Measurements from ENCODE around the gene ABCA2. TPM values are rescaled to one million over a fixed set of nuclear protein-coding genes. Genes with fewer than 3 reads are reported as not detected.
A peak's percentile ranks its signal among the peaks of the same experiment; 100 is the strongest.

Gene ABCA2
- total RNA-seq, 2 donors from 2014 or later = 37.2 to 60.5 TPM

DNA sequence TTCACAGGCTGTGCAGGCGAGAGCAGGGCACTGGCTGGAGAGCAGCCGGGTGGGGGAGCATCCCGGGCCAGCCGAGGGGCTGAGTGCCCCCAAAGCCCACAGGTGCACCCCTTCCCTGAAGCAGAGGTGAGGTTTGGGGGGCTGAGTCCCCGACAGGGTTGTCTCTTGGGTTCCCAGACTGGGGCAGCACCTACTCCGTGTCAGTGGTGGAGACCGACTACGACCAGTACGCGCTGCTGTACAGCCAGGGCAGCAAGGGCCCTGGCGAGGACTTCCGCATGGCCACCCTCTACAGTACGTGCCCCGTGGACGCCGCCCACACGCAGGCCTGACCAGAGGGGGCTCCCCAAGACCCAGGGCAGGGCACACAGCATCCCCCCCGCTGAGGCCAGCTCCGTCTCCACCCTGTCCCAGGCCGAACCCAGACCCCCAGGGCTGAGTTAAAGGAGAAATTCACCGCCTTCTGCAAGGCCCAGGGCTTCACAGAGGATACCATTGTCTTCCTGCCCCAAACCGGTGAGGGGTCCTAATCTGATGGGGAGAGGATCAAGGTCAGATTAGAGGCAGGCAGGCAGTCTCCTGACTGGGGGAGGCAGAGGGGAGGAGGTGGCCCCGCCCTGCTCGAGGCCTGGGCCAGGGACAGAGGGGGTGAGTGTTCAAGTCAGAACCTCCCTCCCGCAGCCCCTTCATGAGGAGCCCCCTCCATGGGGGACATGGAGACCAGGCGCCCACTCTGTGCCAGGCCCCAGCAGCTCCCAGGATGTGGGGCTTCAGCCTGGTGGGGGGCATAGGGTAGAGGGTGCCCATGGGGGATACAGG is 48.1 kb downstream of the ABCA2 start:
- H3K4me3 ChIP-seq = no peak overlapping the region
- H3K36me3 ChIP-seq = no peaks in the 10 kb centered on the region
- no peaks in the 10 kb centered on the region for H3K9me3 ChIP-seq
- TF ChIP-seq, protein P1, sequence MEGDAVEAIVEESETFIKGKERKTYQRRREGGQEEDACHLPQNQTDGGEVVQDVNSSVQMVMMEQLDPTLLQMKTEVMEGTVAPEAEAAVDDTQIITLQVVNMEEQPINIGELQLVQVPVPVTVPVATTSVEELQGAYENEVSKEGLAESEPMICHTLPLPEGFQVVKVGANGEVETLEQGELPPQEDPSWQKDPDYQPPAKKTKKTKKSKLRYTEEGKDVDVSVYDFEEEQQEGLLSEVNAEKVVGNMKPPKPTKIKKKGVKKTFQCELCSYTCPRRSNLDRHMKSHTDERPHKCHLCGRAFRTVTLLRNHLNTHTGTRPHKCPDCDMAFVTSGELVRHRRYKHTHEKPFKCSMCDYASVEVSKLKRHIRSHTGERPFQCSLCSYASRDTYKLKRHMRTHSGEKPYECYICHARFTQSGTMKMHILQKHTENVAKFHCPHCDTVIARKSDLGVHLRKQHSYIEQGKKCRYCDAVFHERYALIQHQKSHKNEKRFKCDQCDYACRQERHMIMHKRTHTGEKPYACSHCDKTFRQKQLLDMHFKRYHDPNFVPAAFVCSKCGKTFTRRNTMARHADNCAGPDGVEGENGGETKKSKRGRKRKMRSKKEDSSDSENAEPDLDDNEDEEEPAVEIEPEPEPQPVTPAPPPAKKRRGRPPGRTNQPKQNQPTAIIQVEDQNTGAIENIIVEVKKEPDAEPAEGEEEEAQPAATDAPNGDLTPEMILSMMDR (IDR thresholded peaks at IDR 0.05) = no peak
- ATAC-seq (ENCODE audit: insufficient number of reproducible peaks, low FRiP score, low read depth) (no peak), DNase-seq (ENCODE audit: low spot score) (no peak)
- H3K27ac ChIP-seq = no peak overlapping the region
- H3K4me1 ChIP-seq (ENCODE audit: control insufficient read depth in 1 of 2, low read depth in 2 of 2) = peaks cover 0 to 12% of the 10 kb centered on the region in 2 donors
- peaks cover 3% of the 10 kb centered on the region for H3K27me3 ChIP-seq (replicated peaks; ENCODE audit: insufficient read depth)

DNA sequence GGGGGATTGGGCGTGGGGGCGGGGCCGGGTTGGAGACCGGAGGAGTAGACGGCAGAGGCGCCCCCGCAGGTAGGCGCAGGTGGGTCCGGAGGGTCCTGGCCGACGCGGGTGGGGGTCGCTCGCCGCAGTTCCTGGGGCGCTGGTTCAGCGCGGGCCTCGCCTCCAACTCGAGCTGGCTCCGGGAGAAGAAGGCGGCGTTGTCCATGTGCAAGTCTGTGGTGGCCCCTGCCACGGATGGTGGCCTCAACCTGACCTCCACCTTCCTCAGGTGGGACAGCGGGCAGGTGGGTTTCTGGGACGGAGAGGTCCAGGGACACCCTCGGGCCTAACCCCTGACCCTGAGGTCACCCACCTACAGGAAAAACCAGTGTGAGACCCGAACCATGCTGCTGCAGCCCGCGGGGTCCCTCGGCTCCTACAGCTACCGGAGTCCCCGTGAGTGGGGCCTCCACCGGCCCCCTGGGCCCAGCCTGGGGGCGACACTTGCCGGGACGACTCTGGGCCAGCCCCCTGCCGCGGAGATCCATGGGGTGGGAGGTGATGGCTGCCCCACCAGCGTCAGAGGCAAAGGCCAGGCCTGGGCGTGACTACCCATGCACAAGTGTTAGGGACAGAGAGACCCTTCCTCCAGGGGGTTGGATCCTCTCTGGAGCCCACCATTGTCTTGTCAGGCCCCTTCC is 49.0 kb downstream of the ABCA2 start:
- ATAC-seq (ENCODE audit: insufficient number of reproducible peaks, low FRiP score, low read depth) (no peak), DNase-seq (ENCODE audit: low spot score) (no peak)
- H3K4me1 ChIP-seq (ENCODE audit: control insufficient read depth in 1 of 2, low read depth in 2 of 2) = peaks cover 0 to 10% of the 10 kb centered on the region in 2 donors
- H3K4me3 ChIP-seq = no peak overlapping the region
- TF ChIP-seq, protein P1 (IDR thresholded peaks at IDR 0.05) = no peak
- no peak overlapping the region for H3K27ac ChIP-seq
- no peaks in the 10 kb centered on the region for H3K36me3 ChIP-seq
- H3K27me3 ChIP-seq (replicated peaks; ENCODE audit: insufficient read depth) = no peaks in the 10 kb centered on the region
- H3K9me3 ChIP-seq = no peaks in the 10 kb centered on the region

DNA sequence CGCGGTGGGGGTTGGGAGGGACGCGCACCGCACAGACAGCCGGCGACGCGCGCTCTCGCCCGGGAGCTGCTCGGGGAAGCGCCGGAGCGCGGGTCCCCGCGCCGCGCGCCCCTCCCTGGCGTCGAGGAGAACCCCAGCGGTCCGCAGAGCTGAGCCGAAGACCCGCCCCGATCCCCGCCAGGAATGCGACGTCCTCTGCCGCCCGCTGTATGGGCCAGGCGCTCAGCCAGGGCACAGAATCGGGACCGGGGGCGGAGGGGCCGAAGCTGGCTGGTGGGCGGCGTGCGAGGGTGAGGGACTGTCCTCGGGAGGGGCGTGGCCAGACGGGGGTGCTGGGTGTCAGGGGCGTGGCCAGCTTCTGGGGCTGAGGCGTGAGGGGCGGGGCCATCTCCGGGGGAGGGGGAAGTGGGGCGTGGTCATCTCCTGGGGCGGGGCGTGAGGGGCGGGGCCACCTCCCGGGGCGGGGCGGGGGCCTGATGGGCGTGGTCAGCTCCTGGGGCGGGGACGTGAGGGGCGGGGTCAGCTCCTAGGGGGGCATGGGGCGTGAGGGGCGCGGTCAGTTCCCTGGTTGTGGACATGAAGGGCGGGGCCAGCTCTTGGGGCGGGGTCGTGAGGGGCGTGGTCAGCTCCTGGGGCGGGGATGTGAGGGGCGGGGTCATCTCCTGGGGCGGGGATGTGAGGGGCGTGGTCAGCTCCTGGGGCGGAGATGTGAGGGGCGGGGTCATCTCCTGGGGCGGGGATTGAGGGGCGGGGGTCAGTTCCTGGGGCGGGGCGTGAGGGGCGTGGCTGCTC is 49.8 kb downstream of the ABCA2 start:
- Histone ChIP-seq H3K36me3 (no peaks in the 10 kb centered on the region), H3K4me1 (ENCODE audit: control insufficient read depth in 1 of 2, low read depth in 2 of 2) (peaks cover 0 to 10% of the 10 kb centered on the region in 2 donors), H3K27ac (no peak overlapping the region), H3K4me3 (peak overlapping the region; percentile 75), H3K9me3 (no peaks in the 10 kb centered on the region), H3K27me3 (replicated peaks; ENCODE audit: insufficient read depth) (no peaks in the 10 kb centered on the region)
- TF ChIP-seq, protein P1 (IDR thresholded peaks at IDR 0.05) = no peak
- ATAC-seq (ENCODE audit: insufficient number of reproducible peaks, low FRiP score, low read depth) (no peak), DNase-seq (ENCODE audit: low spot score) (no peak)

DNA sequence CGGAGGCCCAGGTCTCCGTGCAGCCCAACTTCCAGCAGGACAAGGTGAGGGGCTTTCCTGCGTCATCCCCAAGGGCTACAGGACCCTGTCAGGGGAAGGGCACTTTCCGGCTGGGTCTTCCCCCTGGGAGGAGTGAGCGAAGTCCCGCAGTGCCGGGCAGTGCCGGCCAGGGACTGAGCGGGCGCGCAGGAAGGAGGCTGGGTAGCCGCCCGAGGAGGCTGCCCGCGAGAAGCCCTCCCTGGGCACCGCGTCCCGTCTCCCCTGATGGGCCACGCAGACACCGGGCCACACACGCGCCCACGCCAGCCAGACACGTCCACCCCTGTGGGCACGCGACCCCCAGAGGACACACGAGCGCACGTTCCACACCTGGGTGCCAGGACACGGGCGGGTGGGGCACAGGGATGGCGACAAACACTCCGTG is 50.4 kb downstream of the ABCA2 start:
- Histone ChIP-seq H3K27me3 (replicated peaks; ENCODE audit: insufficient read depth) (no peaks in the 10 kb centered on the region), H3K4me1 (ENCODE audit: control insufficient read depth in 1 of 2, low read depth in 2 of 2) (peaks cover 0 to 10% of the 10 kb centered on the region in 2 donors), H3K27ac (no peak overlapping the region), H3K36me3 (no peaks in the 10 kb centered on the region), H3K9me3 (no peaks in the 10 kb centered on the region), H3K4me3 (peak overlapping the region; percentile 75)
- TF ChIP-seq, protein P1 (IDR thresholded peaks at IDR 0.05) = no peak
- ATAC-seq (ENCODE audit: insufficient number of reproducible peaks, low FRiP score, low read depth) (no peak), DNase-seq (ENCODE audit: low spot score) (no peak)

DNA sequence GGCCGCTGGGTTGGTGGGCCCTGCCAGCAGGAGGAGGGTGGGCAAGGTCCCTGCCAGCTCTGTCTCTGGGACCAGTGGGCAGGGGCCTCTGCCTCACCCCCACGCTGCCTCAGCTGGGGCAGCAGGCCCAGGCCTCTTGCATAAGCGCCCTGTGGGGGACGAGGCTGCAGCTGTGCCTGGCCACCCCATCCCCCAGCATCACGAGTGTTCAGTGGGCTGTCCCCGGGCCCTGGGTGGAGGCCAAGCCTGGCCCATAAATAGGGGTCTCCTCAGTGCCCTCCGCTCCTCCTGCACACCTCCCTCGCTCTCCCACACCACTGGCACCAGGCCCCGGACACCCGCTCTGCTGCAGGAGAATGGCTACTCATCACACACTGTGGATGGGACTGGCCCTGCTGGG is 50.8 kb downstream of the ABCA2 start, which contains the start of gene PTGDS:
PTGDS (plus strand) TSS at position 282 of the 400 bp plus-strand sequence; CDS start at position 357, 75 bp downstream.
- Histone ChIP-seq H3K27ac (no peak within 1 kb of the TSS), H3K9me3 (no peaks in the 10 kb centered on the region), H3K4me3 (peak within 1 kb of the TSS; percentile 75), H3K36me3 (no peaks in the 10 kb centered on the region), H3K4me1 (ENCODE audit: control insufficient read depth in 1 of 2, low read depth in 2 of 2) (peaks cover 0 to 10% of the 10 kb centered on the region in 2 donors), H3K27me3 (replicated peaks; ENCODE audit: insufficient read depth) (no peaks in the 10 kb centered on the region)
- no peak for DNase-seq (ENCODE audit: low spot score)
- no peak for ATAC-seq (ENCODE audit: insufficient number of reproducible peaks, low FRiP score, low read depth)
- TF ChIP-seq, protein P1 (IDR thresholded peaks at IDR 0.05) = no peak

Measured in thoracic aorta (tissue), 2 donors.